Hepatocyte (in vitro differentiated cells): ENCODE data around the gene PSMD8.

ENCODE experiments used
- EZH2 ChIP-seq: fragments of 200-600 bp; sonication (generic); IDR thresholded peaks from 2 replicates; pipeline ENCODE4 v1.6.1; 2016; ENCODE audit warnings: antibody characterized with exemption, mild to moderate bottlenecking, borderline replicate concordance
- EZH2phosphoT487 ChIP-seq: fragments of 200-600 bp; sonication (generic); IDR thresholded peaks from one replicate; pipeline ENCODE4 v1.6.1; 2018; ENCODE audit warnings: antibody characterized with exemption, mild to moderate bottlenecking, low read depth, moderate library complexity; ENCODE audit not compliant: unreplicated experiment, severe bottlenecking
- TF ChIP-seq, protein P1 (sequence below): fragments of 200-600 bp; sonication (generic); IDR thresholded peaks from 2 replicates; pipeline ENCODE4 v1.5.1; 2016; ENCODE audit warnings: antibody characterized with exemption, mild to moderate bottlenecking; ENCODE audit not compliant: poor library complexity

DNA sequence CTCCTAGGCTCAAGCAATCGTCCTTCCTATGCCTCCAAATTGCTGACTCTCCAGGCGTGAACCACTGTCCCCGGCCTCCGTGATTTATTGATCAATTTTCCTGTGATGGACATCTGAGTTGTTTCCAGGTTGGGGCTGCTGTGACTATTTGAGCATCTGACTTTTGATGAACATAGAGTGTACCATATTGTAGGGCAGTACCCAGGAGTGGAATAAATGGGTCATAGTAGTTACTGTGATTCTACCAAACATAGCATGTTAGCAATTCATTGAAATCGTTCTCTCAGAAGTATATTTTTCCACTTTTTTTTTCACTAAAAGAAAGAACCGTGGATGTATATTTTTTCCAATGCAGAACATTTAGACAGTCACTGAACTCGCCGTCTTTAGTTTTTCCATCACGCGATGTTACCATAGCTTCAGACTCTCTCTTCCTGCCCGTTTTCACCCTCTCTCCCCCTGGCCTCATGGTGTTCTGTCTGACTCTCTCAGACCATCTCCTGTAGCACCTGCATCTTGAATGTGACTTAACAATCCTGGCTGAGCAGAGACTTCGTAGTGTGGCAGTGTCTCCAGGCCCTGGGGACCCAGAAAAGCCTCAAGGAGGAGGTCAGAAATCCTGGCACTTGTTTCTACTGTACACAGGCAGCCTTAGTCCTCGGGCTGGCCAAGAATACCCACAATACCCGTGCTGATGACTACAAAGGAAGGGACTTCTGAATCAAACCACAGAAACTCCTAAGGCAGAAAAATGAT, 54.9 kb downstream of the PSMD8 start:
- no peak for TF ChIP-seq EZH2
- TF ChIP-seq, protein P1, sequence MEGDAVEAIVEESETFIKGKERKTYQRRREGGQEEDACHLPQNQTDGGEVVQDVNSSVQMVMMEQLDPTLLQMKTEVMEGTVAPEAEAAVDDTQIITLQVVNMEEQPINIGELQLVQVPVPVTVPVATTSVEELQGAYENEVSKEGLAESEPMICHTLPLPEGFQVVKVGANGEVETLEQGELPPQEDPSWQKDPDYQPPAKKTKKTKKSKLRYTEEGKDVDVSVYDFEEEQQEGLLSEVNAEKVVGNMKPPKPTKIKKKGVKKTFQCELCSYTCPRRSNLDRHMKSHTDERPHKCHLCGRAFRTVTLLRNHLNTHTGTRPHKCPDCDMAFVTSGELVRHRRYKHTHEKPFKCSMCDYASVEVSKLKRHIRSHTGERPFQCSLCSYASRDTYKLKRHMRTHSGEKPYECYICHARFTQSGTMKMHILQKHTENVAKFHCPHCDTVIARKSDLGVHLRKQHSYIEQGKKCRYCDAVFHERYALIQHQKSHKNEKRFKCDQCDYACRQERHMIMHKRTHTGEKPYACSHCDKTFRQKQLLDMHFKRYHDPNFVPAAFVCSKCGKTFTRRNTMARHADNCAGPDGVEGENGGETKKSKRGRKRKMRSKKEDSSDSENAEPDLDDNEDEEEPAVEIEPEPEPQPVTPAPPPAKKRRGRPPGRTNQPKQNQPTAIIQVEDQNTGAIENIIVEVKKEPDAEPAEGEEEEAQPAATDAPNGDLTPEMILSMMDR, result no peak
- no peak for TF ChIP-seq EZH2phosphoT487
